ENCODE results near the gene ANO1. TPM values are rescaled to one million over a fixed set of nuclear protein-coding genes. Genes with fewer than 3 reads are reported as not detected.

ANO1 gene
- total and polyA plus RNA-seq, 2 donors, result 10.4 to 15.0 TPM

- no peak overlapping the region for H3K27ac ChIP-seq (ENCODE audit: low read depth)
- WGBS, result 85% methylated on average over 15 of the region's 15 CpGs
- no peaks in the 10 kb centered on the region for H3K36me3 ChIP-seq (ENCODE audit: insufficient read depth)
- peaks cover 1% of the 10 kb centered on the region for H3K4me1 ChIP-seq (ENCODE audit: insufficient read depth)
- H3K4me3 ChIP-seq (ENCODE audit: low read depth, low read length), result no peak overlapping the region
- no peak for DNase-seq (ENCODE audit: extremely low spot score)
Measured at GRCh38 chr11:70139785-70140410, 61.8 kb downstream of the ANO1 start.

GRCh38 chr11:70140711-70141485 lies 62.8 kb downstream of the ANO1 start:
- H3K36me3 ChIP-seq (ENCODE audit: insufficient read depth), result no peaks in the 10 kb centered on the region
- DNase-seq (ENCODE audit: extremely low spot score), result no peak
- H3K4me3 ChIP-seq (ENCODE audit: low read depth, low read length), result no peak overlapping the region
- H3K4me1 ChIP-seq (ENCODE audit: insufficient read depth), result peaks cover 1% of the 10 kb centered on the region
- no peak overlapping the region for H3K27ac ChIP-seq (ENCODE audit: low read depth)
- WGBS, result 47% methylated on average over 24 of the region's 24 CpGs

- no peak for DNase-seq (ENCODE audit: extremely low spot score)
- Histone ChIP-seq H3K4me3 (ENCODE audit: low read depth, low read length) (no peak overlapping the region), H3K36me3 (ENCODE audit: insufficient read depth) (no peaks in the 10 kb centered on the region), H3K27ac (ENCODE audit: low read depth) (no peak overlapping the region), H3K4me1 (ENCODE audit: insufficient read depth) (peaks cover 1% of the 10 kb centered on the region)
- WGBS, result 20% methylated on average over 20 of the region's 20 CpGs
Measured at GRCh38 chr11:70141486-70142220, 63.5 kb downstream of the ANO1 start.

- no peak overlapping the region for H3K27ac ChIP-seq (ENCODE audit: low read depth)
Measured at GRCh38 chr11:70142221-70142875, 64.2 kb downstream of the ANO1 start.

GRCh38 chr11:70144262-70144661 lies 66.1 kb downstream of the ANO1 start:
- no peaks in the 10 kb centered on the region for H3K36me3 ChIP-seq (ENCODE audit: insufficient read depth)
- 98% methylated on average over 10 of the region's 10 CpGs for WGBS

More at GRCh38 chr11:70142221-70142875, 64.2 kb downstream of the ANO1 start:
- no peak for DNase-seq (ENCODE audit: extremely low spot score)
- H3K36me3 ChIP-seq (ENCODE audit: insufficient read depth), result no peaks in the 10 kb centered on the region
- WGBS, result 69% methylated on average over 14 of the region's 14 CpGs
- H3K4me3 ChIP-seq (ENCODE audit: low read depth, low read length), result no peak overlapping the region
- H3K4me1 ChIP-seq (ENCODE audit: insufficient read depth), result peaks cover 1% of the 10 kb centered on the region

GRCh38 chr11:70145071-70145470 lies 67.0 kb downstream of the ANO1 start:
- no peak overlapping the region for H3K4me3 ChIP-seq (ENCODE audit: low read depth, low read length)
- peaks cover 1% of the 10 kb centered on the region for H3K4me1 ChIP-seq (ENCODE audit: insufficient read depth)
- no peak overlapping the region for H3K27ac ChIP-seq (ENCODE audit: low read depth)
- WGBS, result 94% methylated on average over 6 of the region's 6 CpGs
- H3K36me3 ChIP-seq (ENCODE audit: insufficient read depth), result no peaks in the 10 kb centered on the region
- DNase-seq (ENCODE audit: extremely low spot score), result no peak

More at GRCh38 chr11:70144262-70144661, 66.1 kb downstream of the ANO1 start:
- Histone ChIP-seq H3K4me1 (ENCODE audit: insufficient read depth) (peaks cover 1% of the 10 kb centered on the region), H3K27ac (ENCODE audit: low read depth) (no peak overlapping the region), H3K4me3 (ENCODE audit: low read depth, low read length) (no peak overlapping the region)
- no peak for DNase-seq (ENCODE audit: extremely low spot score)

- H3K4me1 ChIP-seq (ENCODE audit: insufficient read depth), result peaks cover 1% of the 10 kb centered on the region
- no peaks in the 10 kb centered on the region for H3K36me3 ChIP-seq (ENCODE audit: insufficient read depth)
- H3K27ac ChIP-seq (ENCODE audit: low read depth), result no peak overlapping the region
- DNase-seq (ENCODE audit: extremely low spot score), result no peak
- H3K4me3 ChIP-seq (ENCODE audit: low read depth, low read length), result no peak overlapping the region
- 93% methylated on average over 4 of the region's 4 CpGs for WGBS
Measured at GRCh38 chr11:70145841-70146240, 67.7 kb downstream of the ANO1 start.

GRCh38 chr11:70146299-70146698 lies 68.2 kb downstream of the ANO1 start:
- Histone ChIP-seq H3K4me1 (ENCODE audit: insufficient read depth) (peaks cover 1% of the 10 kb centered on the region), H3K4me3 (ENCODE audit: low read depth, low read length) (no peak overlapping the region), H3K36me3 (ENCODE audit: insufficient read depth) (no peaks in the 10 kb centered on the region), H3K27ac (ENCODE audit: low read depth) (no peak overlapping the region)
- no peak for DNase-seq (ENCODE audit: extremely low spot score)
- 77% methylated on average over 10 of the region's 10 CpGs for WGBS

GRCh38 chr11:70146895-70147520 lies 68.9 kb downstream of the ANO1 start:
- H3K4me1 ChIP-seq (ENCODE audit: insufficient read depth), result no peaks in the 10 kb centered on the region
- no peak overlapping the region for H3K4me3 ChIP-seq (ENCODE audit: low read depth, low read length)
- 75% methylated on average over 14 of the region's 14 CpGs for WGBS
- H3K27ac ChIP-seq (ENCODE audit: low read depth), result no peak overlapping the region
- H3K36me3 ChIP-seq (ENCODE audit: insufficient read depth), result no peaks in the 10 kb centered on the region
- no peak for DNase-seq (ENCODE audit: extremely low spot score)

GRCh38 chr11:70147668-70148067 lies 69.6 kb downstream of the ANO1 start:
- Histone ChIP-seq H3K36me3 (ENCODE audit: insufficient read depth) (no peaks in the 10 kb centered on the region), H3K27ac (ENCODE audit: low read depth) (no peak overlapping the region), H3K4me1 (ENCODE audit: insufficient read depth) (no peaks in the 10 kb centered on the region), H3K4me3 (ENCODE audit: low read depth, low read length) (no peak overlapping the region)
- DNase-seq (ENCODE audit: extremely low spot score), result no peak
- WGBS, result 79% methylated on average over 13 of the region's 13 CpGs

- DNase-seq (ENCODE audit: extremely low spot score), result no peak
- H3K36me3 ChIP-seq (ENCODE audit: insufficient read depth), result peaks cover 2% of the 10 kb centered on the region
- no peaks in the 10 kb centered on the region for H3K4me1 ChIP-seq (ENCODE audit: insufficient read depth)
- H3K27ac ChIP-seq (ENCODE audit: low read depth), result no peak overlapping the region
- 95% methylated on average over 9 of the region's 9 CpGs for WGBS
- H3K4me3 ChIP-seq (ENCODE audit: low read depth, low read length), result no peak overlapping the region
Measured at GRCh38 chr11:70151671-70152070, 73.6 kb downstream of the ANO1 start.

GRCh38 chr11:70153133-70153727 lies 75.1 kb downstream of the ANO1 start:
- Histone ChIP-seq H3K4me1 (ENCODE audit: insufficient read depth) (no peaks in the 10 kb centered on the region), H3K36me3 (ENCODE audit: insufficient read depth) (peaks cover 2% of the 10 kb centered on the region), H3K4me3 (ENCODE audit: low read depth, low read length) (no peak overlapping the region), H3K27ac (ENCODE audit: low read depth) (no peak overlapping the region)
- 92% methylated on average over 7 of the region's 7 CpGs for WGBS
- no peak for DNase-seq (ENCODE audit: extremely low spot score)

GRCh38 chr11:70155386-70155785 lies 77.3 kb downstream of the ANO1 start:
- Histone ChIP-seq H3K27ac (ENCODE audit: low read depth) (no peak overlapping the region), H3K36me3 (ENCODE audit: insufficient read depth) (peaks cover 2% of the 10 kb centered on the region), H3K4me3 (ENCODE audit: low read depth, low read length) (no peak overlapping the region), H3K4me1 (ENCODE audit: insufficient read depth) (no peaks in the 10 kb centered on the region)
- no peak for DNase-seq (ENCODE audit: extremely low spot score)
- 88% methylated on average over 14 of the region's 14 CpGs for WGBS

All from urinary bladder (tissue), 4 donors.